Right kidney (tissue), 1 donor: ENCODE results near the gene DKK3.

ENCODE experiments used
- DNase-seq: peaks from one replicate; pipeline ENCODE4 v3.0.0-alpha.2; 2016

Gene DKK3

DNA sequence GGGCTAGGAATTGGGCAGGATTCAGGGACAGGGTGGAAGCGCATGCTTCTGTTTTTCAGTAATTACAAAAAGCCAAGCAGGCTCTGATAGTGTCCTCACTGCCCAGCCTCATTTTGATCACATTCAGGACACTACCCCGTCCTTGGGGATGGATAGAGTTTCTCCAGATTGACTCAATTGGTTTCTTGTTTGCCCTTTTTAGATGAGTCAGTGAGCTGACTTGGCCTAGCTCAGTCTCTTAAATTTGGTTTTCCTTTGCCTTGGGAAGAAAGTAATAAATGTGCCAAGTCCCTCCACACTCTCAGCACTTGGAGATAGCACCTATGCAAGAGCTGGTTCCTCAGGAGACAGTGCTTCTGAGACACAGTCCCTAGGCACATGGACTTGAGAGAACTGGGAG lies 25.5 kb downstream of the DKK3 start:
- no peak for DNase-seq

DNA sequence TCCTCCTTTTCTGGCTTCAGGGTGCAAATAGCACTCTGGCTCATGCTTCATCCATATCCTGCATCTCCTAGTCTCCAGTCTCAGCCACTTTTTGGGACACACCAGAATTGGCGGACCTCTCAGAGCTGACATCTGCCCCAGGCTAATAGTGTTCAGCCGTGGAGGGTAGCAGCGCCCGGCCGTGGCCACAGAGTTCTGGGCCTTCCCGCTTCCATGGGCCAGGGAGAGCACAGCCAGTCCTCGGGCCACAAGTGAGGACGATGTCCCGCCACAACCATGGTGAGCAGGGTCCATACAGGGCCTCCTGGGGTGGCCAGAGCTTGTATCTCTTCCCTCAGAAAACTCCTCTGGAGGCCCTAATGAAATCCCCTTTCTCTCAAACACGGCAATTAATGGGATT lies 26.0 kb downstream of the DKK3 start:
- no peak for DNase-seq

DNA sequence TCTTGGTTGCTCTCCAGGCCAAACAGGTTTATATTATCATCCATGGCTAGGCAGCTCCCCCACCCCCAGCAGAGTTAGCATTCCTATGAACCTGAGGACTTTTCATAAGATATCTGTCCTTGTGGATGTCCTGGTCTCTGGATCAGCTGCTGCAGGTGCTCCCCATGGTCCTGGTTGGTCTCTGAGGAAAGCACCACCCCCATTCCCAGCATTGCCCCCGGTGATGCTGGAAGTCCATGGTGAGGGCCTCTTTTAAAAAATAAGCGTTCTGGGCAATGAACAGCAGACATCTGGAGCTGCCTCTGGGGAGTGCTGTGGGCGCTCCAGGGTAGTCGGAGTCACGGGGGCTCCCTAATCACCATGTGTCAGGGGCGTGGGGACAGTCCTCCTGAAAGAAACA lies 26.6 kb downstream of the DKK3 start:
- no peak for DNase-seq

DNA sequence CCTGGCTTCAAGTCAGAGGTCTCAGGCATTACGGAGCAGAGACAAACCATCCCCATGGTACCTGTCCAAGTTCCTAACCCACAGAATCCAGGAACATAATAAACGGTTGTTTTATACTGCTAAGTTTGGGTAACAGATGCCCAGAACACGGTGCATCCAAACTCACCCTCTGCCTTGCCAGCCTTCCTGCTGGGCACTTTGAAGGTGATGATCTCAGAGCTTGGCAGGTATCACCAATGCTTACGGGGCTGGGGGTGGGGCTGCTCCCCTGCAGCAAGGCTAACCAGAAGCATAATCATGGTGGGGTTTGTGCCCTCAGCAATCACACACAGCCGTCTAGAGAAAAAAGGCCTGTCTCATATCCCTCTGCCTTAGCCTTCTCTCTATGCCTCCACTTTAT lies 27.1 kb downstream of the DKK3 start:
- DNase-seq, result no peak

DNA sequence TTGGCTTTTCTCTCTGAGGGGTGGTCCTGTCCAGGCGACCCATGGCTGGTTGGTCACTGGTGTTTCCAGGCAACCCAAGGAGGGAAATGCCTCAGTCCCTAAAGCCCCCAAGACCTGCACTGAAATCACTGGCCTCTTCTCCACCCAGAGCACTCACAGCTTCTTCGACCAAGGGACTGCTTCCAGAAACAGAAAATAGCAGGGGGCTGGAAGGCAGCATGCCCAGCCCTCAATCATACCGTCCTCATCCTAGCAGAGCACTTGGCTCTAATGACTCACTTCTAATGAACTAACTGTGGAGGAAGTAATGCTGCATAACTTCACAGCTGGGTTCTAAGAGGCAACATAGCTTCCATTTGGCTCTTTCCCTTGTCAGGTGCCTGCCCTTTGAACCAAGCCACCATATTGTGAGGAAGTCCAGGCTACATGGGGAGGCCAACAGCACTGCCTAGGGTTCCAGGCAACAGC lies 27.6 kb downstream of the DKK3 start:
- DNase-seq, result no peak

DNA sequence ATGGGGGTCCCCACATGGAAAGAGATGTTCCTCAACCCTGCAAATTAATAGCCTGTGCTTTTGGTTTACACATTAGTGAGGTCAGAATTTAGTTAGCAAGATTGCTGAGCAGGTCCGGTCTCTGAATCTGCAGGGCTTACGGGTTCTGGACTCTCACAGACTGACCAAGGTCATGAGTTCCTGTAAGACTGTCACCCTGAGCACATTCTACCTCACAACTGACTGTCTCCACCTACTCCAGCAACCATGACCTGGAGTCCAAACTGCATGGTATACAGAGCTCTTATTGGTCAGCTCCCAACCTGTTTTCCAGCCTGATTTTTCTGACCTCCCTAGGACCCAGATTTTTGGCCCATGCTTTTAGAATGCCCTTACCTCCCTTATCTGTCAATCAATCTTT lies 28.2 kb downstream of the DKK3 start:
- no peak for DNase-seq

DNA sequence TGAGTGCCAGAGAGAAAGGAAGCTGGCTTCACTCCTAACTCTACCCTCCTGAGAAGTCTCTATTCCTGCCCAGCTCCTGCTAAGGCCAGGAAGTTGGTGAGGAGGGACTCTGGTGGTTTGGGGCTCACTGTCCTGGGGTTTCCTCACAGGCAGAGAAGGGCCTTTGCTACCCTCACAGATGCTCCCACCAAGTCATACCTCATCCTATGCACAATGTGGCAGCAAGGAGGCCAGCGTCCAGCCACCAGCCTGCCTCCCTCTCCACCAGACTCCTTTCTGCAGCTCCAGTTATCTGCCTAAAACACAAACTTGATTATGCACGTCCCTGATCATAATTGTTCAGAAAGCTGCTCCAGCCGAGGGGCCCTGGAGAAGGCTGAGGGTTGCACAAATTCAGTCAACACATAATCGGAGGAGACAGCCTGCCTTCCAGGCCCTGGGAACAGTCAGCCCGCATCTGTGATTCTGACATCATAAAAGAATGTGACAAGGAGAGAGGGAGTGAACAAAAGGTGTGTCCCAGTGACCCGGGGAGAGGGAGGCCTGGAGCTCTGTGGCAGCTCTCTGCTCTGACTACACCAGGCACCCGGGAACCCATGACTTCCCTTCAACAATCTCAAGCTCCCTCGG lies 28.8 kb downstream of the DKK3 start:
- DNase-seq, result peak; percentile 47

DNA sequence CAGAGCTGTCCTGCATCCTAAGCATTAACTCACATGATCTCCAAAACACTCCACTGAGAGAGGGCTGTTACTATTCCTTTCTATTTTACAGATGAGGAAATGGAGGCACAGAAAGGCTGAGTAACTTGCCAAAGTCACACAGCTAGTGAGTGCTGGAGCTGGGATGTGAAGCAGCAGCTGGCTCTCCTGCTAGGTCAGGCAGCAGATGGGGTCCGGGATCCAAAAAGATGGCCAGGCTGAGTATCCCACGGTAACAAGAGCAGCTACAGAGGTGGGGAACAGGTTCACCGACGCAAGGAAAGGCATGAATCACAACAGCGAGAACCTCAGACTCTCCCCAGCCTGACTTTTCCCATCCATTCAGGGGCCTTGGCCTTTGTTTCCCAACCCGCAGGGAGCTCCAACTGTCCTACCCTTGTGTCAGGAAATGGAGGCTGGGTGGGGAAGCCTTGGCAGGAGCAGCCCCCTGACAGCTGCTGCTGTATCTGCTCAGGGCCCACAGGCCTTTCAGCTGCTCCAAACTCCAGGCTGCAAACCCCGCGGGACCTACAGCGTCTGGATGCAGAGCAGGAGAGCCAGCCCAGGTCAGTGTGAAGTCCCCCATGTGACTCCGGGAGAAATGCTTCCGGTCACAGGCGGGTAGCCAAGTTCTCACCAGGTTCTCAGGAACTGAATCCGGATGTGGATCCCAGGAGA lies 29.5 kb downstream of the DKK3 start:
- peak; percentile 36 for DNase-seq

DNA sequence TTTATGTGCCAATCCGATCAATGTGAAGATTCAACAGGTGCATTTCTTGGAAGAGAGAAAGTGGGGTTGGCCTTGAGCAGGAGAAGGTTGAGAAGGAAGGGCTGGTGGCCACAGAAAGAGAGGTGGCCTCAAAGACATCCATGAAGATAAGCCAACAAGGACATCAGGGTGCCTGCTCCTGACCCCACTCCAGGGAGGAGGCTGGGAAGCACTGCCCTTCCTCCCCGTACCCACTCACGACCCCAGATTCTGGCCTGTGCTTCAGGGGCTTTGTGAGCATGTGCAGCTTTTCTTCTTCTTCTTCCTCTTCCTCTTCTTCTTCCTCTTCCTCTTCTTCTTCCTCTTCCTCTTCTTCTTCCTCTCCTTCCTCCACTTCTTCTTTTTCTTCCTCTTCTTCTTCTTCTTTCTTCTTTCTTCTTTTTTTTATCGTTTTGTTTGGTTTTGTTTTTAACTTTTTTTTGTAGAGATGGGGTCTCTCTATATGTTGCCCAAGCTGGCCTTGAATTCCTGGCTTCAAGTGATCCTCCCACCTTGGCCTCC lies 30.3 kb downstream of the DKK3 start:
- no peak for DNase-seq

DNA sequence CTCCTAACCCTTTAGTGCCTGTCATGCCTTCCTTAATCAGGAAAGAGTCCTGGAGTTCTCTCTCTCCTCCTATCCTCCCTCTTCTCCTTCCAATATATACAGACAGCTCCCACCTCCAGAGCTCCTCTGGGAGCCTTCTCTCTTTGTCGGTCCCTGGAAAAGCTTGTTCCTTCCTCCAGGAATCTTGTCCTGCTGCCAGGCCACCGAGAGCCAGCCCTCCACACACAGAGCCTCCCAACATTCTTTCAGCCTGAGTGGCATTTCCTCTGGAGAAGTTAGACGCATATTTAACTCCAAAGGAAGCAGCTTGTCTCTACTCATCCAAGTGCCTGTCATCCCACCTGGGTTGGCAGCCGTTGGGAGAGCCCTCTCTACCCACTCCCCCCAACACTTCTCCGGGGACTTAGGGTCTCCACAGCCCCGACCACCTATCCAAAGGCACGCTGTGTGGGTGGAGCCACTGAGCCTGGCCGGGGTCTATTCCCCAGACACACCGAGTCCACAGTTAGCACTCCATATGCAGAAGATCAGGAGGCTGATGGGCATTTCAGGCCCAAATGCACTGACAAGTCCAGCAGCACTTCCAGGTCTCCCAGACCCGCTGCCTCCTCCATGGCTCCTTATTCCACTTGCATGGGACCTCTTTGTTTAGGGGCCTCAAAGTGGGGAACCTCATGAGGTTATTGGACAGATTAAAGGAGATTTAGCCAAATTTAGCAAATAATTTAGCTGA lies 31.1 kb downstream of the DKK3 start:
- DNase-seq, result peak; percentile 21

DNA sequence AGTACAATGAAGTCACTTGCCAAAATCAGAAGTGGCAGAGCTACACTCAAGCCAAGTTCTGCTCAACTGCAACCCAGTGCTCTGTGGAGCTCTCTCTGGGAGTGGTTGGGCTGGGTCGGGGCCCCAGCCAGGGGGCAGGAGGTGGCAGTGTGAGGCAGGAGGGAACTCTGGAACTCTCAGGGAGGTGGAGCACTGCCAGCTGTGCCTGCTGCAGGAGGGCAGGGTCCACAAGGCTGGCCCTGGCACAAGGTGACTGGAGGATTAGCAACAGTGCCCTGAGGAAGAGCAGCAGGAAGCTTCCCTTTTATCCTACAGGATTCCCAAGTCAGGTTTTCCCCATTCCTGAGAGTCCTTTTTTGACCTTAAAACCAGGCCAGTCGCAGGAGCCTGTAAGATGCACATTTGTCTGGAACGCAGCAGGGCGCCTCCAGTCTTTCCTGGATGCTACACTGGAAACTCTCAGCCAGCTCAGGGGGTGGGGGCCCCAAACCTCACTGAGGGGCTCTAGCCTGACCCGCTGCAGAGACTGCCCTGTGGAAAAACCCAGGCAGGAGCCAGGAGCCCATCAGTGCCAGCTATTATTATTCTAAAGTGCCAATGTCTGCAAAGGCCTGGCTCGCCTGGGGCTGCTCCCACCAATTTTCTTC lies 31.8 kb downstream of the DKK3 start:
- DNase-seq, result no peak

DNA sequence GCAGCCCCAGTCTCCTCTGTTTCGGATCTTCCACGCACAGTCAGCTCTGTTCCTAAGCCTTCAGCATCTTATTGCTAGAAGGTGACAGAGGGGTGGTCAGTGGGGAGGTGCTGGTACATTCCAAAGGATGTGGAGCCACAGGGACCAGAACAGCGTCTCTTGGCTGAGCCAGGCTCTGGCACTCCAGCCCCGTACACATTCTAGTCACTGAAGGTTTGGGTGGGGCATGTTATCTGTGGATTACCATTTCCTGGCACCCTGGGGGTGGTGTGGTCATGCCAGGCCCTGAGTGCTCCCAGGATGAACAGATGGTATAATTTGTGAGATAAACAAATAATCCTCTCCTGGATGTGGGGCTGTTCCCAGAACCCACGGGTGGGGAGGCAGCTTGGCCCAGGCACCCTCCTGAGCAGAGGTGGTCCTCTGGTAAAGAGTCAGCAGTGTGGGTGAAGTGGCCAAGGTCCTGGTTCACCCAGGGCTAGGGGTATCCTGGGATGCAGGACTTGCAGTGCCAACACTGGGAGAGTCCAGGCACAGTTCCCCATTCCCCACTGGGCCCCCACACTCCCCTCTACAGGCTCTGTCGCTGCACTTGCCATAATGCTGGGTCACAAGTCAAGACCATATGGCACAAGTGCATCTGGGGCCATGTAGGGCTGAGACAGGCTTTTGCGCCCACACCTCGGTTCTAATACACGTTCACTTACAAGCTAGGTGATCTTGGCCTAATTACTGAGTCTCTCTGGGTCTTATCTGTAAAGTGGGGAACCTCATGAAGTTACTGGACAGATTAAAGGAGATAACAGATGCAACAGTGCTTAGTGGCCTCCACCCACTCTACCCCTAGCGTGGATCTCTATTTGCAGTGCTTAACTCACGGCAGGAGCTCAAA lies 33.0 kb downstream of the DKK3 start:
- no peak for DNase-seq

DNA sequence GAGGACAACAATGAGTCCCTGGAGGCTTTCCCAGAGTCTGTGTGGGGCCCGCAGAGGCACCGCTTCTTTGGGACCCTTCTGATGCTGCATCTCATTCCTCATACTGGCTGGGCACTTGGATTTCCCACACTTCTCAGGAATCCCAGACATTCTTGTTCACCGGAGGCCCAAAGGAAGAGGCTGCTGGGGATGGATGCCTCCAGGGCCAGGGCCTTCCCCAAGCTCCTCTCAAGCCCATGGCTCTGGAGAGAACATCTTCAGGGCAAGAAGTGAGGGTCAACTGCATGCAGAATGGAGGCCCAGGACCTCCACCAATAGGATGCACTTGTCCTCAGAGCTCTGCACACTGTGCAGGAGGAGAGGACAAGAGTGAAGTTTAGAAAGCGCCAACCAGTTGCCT lies 34.6 kb downstream of the DKK3 start:
- no peak for DNase-seq

DNA sequence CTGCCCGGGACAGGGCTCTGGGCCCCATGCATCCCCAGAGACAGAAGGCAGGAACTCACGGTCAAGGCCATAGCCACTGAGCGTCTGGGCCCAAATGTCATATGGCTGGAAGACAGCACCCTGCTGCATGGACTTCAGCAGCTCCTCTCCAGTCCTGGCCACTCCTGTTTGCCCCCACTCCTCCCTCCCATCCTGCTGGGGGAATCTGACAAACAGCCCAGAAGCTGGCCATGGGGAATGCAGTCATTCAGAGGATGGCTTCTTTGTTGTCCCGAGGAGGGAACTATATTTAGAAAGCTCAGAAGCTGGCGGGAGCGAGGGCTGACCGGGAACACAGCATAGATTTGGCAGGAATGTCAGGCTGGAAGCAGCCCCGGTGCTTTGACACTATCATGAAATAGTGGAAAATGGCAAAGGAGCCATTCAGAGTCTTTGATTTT lies 35.0 kb downstream of the DKK3 start:
- DNase-seq, result peak; percentile 20

DNA sequence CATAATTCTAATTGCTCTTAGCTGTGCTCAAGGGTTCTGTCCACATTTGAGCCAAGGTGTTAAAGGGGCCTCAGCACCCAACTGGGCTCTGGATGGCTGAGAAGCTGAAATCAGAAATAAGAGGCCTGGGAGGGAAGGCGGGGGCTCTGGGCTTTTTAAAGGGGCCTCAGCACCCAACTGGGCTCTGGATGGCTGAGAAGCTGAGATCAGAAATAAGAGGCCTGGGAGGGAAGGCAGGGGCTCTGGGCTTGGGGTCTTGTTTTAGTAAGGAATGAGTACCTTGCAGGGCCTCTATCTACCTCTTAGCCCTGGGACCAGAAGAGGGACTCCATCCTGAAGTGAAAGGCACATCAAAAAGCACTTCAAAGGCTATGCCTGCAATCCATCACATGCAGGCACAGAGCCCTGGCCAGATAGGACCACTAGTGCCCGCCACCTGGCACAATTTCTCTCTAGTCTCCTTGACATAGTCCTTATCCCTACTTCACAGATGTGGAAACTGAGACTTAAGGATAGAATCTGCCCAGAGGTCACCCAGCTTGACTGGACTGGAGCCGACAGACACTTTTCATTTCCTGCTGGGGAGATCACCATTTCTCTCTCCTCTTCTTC lies 35.6 kb downstream of the DKK3 start:
- no peak for DNase-seq

DNA sequence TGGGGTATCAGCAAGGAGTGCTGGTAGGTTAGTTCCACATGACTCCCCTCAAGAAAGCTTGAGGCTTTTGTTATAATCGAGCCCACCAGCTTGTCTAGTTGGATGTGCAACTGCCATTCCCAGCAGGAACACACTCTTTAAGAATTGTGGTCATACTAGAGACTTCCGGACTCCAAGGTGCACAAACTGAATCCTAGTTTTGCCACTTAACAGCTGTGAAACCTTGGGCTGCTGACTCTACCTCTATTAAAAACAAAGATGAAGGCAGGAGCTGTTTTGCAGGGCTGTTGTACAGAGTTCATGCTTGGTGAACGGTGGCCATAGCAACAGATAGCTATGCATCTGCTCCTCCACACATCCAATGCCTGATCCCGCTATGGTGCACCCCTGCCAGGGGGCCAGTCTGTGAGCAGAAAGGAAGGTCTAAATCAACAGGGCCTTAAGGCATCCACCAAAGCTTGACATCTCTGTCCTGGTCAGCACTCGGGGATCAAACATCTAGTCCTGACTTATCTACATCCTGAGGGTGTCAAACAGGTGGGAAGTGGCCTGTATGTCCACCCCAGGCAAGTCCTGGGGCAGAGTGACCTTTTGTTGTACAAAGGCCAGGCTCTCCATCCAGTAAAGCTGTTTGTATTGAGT lies 36.4 kb downstream of the DKK3 start:
- DNase-seq, result no peak

DNA sequence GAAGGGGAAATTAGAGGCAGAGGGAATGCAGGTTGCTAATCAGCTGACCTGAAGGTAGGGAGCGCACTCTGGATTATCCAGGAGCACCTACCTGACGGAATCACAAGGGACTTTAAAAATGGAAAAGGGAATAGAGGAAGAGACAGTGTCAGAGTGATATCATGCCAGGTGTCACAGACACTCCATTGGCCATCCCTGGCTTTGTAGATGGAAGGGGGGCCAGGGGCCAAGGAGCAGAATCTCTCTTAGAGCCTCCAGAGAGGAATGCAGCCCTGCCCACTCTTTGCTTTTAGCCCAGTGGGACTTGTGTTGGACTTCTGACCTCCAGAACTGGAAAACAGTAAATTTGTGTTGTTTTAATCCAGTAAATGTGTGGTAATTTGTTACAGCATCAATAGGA lies 37.9 kb downstream of the DKK3 start:
- DNase-seq, result no peak

DNA sequence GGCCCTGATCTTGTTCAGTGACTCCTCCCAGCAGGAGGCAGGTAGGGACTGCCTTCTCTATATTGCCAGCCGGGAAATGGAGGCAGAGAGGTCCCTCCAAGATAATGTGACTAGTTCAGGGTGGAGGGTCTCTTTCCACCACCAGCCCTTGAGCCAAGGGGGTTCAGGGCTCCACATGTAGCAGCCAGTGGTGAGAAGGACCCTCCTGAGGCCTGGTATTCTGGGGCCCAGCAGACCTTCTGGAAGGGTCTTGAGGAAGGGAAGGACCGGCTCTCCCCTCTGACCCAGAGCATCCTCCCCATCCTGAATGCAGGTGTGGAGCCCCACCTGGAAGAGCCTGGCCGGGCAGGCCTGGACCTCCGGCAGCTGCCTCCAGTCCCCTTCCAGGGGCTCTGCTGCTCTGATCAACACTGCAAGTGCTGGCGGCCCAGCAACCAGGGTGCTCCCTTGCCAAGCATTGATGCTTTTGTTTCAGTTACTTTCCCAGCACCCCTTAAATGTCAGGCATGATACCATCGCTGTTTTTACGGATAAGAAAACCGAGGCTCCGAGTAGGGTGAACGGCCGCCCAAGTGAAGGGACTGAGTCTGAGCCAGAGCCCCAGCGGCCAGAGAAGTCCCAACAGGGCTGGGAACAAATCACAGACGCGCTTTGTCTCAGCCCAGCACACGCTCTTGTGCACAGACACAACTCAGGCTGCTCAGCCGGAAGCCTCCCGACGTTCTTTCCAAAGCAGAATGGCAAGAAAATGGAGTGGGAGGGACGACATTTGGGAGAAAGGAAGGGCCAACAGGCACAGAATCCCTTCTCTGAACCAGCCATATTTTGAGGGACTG lies 38.8 kb downstream of the DKK3 start:
- DNase-seq, result no peak

DNA sequence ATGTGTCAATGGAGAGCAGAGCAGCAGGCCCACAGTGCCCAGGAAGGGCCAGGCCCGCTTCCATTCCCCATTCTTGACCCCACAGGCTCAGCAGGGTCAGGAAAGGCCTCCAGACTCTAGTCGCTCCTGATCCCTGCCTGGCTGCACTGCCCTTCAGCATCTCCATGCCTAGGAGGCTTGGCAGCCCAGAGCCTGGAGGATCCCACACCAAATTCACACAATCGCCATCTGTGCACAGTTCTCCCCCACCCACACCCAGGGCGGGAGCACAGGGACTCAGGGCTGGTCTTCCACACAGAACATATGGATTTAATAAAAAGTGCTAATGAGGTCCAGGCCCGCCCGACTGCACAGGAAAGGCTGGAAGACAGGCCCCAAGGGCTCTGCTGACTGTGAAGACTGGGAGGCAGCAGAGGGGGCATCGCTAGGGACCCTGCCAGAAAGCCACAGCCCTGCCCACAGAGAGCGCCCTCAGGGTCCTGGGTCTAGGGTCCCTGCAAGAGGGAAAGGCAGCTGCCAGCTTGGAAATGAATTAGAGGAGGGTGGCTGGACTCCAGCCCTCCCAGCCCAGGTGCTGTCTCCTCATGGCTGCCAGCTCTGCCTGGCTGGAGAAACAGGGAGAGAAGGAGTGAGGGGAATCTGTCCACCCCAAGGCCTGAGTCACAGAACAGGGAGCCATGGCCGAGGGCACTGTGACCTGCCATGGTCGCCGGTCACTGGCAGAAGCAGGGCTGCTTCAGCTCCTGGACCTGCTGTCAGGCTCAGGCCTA lies 39.7 kb downstream of the DKK3 start:
- DNase-seq, result no peak
